Measurements from ENCODE around the gene ATRX. TPM values are rescaled to one million over a fixed set of nuclear protein-coding genes. Genes with fewer than 3 reads are reported as not detected.

The ATRX gene
- total and polyA plus RNA-seq, 2 donors (not counting 1 experiment from before 2014, with no cell fraction given), result 19.3 to 173 TPM

DNA sequence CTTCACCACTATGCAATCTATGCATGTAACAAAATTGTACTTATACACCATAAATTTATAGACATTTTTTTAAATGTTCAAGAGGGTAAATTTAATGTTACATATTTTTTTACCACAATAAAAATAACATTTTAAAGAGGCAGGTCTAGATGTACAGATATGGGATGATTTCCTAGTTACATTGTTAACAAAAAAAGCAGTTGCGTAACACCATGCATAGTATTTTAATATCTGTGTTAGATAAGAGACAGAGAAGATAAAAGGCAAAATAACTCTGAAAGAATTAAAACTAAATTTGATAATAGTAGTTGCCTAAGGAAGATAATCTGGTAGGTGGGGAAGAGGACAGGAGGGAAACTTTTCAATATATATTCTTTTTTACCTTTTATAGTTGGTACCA, 9.1 kb upstream of the ATRX start:
- H3K9me3 Mint-ChIP-seq (ENCODE audit: insufficient read depth), result no peaks in the 10 kb centered on the region
- H3K4me1 ChIP-seq (ENCODE audit: control insufficient read depth in 2 of 2, insufficient read depth in 2 of 2, low read length in 2 of 2), result no peaks in the 10 kb centered on the region
- intact Hi-C loops (cut with micrococcal nuclease), result no loop called here

DNA sequence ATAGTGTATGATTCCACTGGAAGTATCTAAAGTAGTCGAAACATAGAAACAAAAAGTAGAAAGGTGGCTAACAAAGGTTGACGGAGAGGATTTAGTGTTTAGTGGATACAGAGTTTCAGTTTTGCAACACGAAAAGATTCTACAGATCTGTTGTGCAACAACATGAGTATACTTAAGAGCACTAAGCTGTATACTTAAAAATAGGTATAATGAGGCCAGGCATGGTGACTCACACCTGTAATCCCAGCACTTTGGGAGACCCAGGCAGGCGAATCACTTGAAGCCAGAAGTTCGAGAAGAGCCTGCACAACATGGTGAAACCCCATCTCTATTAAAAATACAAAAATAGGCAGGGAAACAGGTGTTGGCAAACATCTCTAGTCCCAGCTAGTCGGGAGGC, 7.9 kb upstream of the ATRX start:
- WGBS (ENCODE audit: insufficient coverage), result 100% methylated on average over 1 of the region's 6 CpGs
- no peaks in the 10 kb centered on the region for H4K20me1 ChIP-seq (ENCODE audit: control insufficient read depth, insufficient read depth, low read length, poor library complexity, severe bottlenecking)
- Mint-ChIP-seq H3K4me1 (no peaks in the 10 kb centered on the region), H3K4me3 (no peak overlapping the region), H3K9me3 (ENCODE audit: insufficient read depth) (no peaks in the 10 kb centered on the region), H3K27me3 (no peaks in the 10 kb centered on the region), H3K27ac (no peak overlapping the region)
- DNase-seq (no peak), ATAC-seq (ENCODE audit: low read depth) (no peak)
- intact Hi-C loops (cut with micrococcal nuclease), result no loop called here
- CTCF ChIA-PET, result no interaction called here
- H3K4me2 ChIP-seq (replicated peaks; ENCODE audit: low read depth, low read length, poor library complexity, severe bottlenecking), result no peak overlapping the region
- TF ChIP-seq EZH2 (IDR thresholded peaks at IDR 0.05; ENCODE audit: borderline replicate concordance, insufficient read depth, low read depth, low read length, poor library complexity, severe bottlenecking), result no peak
- TF ChIP-seq, protein P1, sequence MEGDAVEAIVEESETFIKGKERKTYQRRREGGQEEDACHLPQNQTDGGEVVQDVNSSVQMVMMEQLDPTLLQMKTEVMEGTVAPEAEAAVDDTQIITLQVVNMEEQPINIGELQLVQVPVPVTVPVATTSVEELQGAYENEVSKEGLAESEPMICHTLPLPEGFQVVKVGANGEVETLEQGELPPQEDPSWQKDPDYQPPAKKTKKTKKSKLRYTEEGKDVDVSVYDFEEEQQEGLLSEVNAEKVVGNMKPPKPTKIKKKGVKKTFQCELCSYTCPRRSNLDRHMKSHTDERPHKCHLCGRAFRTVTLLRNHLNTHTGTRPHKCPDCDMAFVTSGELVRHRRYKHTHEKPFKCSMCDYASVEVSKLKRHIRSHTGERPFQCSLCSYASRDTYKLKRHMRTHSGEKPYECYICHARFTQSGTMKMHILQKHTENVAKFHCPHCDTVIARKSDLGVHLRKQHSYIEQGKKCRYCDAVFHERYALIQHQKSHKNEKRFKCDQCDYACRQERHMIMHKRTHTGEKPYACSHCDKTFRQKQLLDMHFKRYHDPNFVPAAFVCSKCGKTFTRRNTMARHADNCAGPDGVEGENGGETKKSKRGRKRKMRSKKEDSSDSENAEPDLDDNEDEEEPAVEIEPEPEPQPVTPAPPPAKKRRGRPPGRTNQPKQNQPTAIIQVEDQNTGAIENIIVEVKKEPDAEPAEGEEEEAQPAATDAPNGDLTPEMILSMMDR (IDR thresholded peaks at IDR 0.05), result no peak
- no peak overlapping the region for H3K4me3 ChIP-seq (ENCODE audit: control extremely low read depth in 1 of 5, extremely low read depth in 1 of 5, insufficient read depth in 1 of 5, low read depth in 2 of 5, low read length in 4 of 5)
- no peaks in the 10 kb centered on the region for H3K4me1 ChIP-seq (ENCODE audit: control insufficient read depth in 2 of 2, insufficient read depth in 2 of 2, low read length in 2 of 2)
- H3K36me3 ChIP-seq (replicated peaks in 1 of 2; ENCODE audit: control extremely low read depth in 1 of 2, control insufficient read depth in 1 of 2, extremely low read depth in 1 of 2, insufficient read depth in 2 of 2, low read length in 1 of 2), result no peaks in the 10 kb centered on the region
- POLR2A ChIA-PET, result no interaction called here
- no peaks in the 10 kb centered on the region for H3K9me3 ChIP-seq (ENCODE audit: control extremely low read depth in 1 of 3, control insufficient read depth in 2 of 3, insufficient read depth in 1 of 3, low read length in 2 of 3)
- H2AFZ ChIP-seq (ENCODE audit: insufficient read depth, low read depth, low read length, poor library complexity, severe bottlenecking), result no peak overlapping the region
- no peak overlapping the region for H3K9ac ChIP-seq (ENCODE audit: low read length)
- no peak overlapping the region for H3K27ac ChIP-seq (ENCODE audit: low read length in 2 of 2)
- peaks cover 2% of the 10 kb centered on the region for H3K79me2 ChIP-seq (ENCODE audit: control insufficient read depth, insufficient read depth, low read length)
- H3K27me3 ChIP-seq (replicated peaks in 1 of 4; ENCODE audit: control extremely low read depth in 1 of 4, control insufficient read depth in 3 of 4, insufficient read depth in 4 of 4, low read length in 3 of 4), result no peaks in the 10 kb centered on the region

More for the DNA sequence above, 9.1 kb upstream of the ATRX start:
- no peaks in the 10 kb centered on the region for H3K27me3 Mint-ChIP-seq
- TF ChIP-seq, protein P1 (IDR thresholded peaks at IDR 0.05), result no peak
- no peak for TF ChIP-seq EZH2 (IDR thresholded peaks at IDR 0.05; ENCODE audit: borderline replicate concordance, insufficient read depth, low read depth, low read length, poor library complexity, severe bottlenecking)
- no peak overlapping the region for H3K27ac Mint-ChIP-seq
- no peak for ATAC-seq (ENCODE audit: low read depth)
- no peaks in the 10 kb centered on the region for H3K27me3 ChIP-seq (replicated peaks in 1 of 4; ENCODE audit: control extremely low read depth in 1 of 4, control insufficient read depth in 3 of 4, insufficient read depth in 4 of 4, low read length in 3 of 4)
- POLR2A ChIA-PET, result no interaction called here
- WGBS (ENCODE audit: insufficient coverage), result no CpG with 5 or more reads among the region's 1 CpG
- no peak overlapping the region for H3K9ac ChIP-seq (ENCODE audit: low read length)
- H3K4me1 Mint-ChIP-seq, result no peaks in the 10 kb centered on the region
- no peak for DNase-seq
- no peak overlapping the region for H2AFZ ChIP-seq (ENCODE audit: insufficient read depth, low read depth, low read length, poor library complexity, severe bottlenecking)
- H3K27ac ChIP-seq (ENCODE audit: low read length in 2 of 2), result no peak overlapping the region
- no peak overlapping the region for H3K4me3 ChIP-seq (ENCODE audit: control extremely low read depth in 1 of 5, extremely low read depth in 1 of 5, insufficient read depth in 1 of 5, low read depth in 2 of 5, low read length in 4 of 5)
- no peaks in the 10 kb centered on the region for H3K79me2 ChIP-seq (ENCODE audit: control insufficient read depth, insufficient read depth, low read length)
- no peak overlapping the region for H3K4me2 ChIP-seq (replicated peaks; ENCODE audit: low read depth, low read length, poor library complexity, severe bottlenecking)
- no peaks in the 10 kb centered on the region for H3K9me3 ChIP-seq (ENCODE audit: control extremely low read depth in 1 of 3, control insufficient read depth in 2 of 3, insufficient read depth in 1 of 3, low read length in 2 of 3)
- no peak overlapping the region for H3K4me3 Mint-ChIP-seq
- CTCF ChIA-PET, result no interaction called here
- H4K20me1 ChIP-seq (ENCODE audit: control insufficient read depth, insufficient read depth, low read length, poor library complexity, severe bottlenecking), result no peaks in the 10 kb centered on the region
- no peaks in the 10 kb centered on the region for H3K36me3 ChIP-seq (replicated peaks in 1 of 2; ENCODE audit: control extremely low read depth in 1 of 2, control insufficient read depth in 1 of 2, extremely low read depth in 1 of 2, insufficient read depth in 2 of 2, low read length in 1 of 2)

Measured in B cell (primary cell).